ENCODE measurements around the gene PHLDB3. TPM values are rescaled to one million over a fixed set of nuclear protein-coding genes. Genes with fewer than 3 reads are reported as not detected.

Gene PHLDB3
- total RNA-seq, 1 donor from 2014 or later, result 3.4 TPM

DNA sequence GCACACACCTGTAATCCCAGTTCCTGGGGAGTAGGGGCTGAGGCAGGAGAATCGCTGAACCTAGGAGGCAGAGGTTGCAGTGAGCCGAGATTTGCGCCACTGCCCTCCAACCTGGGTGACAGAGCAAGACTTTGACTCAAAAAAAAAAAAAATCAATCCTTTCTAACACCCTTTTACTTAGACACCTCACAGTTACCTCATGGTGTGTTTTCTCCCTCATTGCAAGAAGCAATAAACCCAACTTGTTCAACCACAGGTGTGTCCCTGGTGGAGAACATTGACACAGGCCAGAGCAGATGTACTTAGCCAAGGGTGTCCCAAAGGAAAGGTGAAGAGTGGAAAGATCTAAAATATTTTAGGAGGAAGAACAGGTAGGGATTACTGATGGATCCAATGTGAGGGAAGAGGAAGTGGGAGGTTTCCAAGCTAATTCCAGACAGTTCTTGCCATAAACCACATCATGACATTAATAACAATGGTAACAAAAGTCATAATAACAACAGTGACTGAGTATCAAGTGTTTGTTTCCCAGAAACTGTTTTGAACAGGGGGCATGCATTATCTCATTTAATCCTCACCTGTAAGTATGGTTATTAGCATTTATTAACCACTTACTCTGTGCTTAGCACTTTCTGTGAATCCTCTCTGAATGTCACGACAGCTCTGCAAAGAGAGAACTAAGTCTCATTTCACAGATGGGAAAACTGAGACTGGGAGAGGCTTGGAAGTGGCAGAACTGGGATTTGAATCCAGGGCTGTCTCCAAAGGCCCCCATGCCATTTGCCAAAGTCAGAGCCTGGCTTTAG, 36.0 kb downstream of the PHLDB3 start:
- no peaks in the 10 kb centered on the region for H3K36me3 ChIP-seq
- no peak for TF ChIP-seq EZH2 (IDR thresholded peaks at IDR 0.05)
- TF ChIP-seq EZH2phosphoT487 (IDR thresholded peaks at IDR 0.05), result no peak
- TF ChIP-seq, protein P1, sequence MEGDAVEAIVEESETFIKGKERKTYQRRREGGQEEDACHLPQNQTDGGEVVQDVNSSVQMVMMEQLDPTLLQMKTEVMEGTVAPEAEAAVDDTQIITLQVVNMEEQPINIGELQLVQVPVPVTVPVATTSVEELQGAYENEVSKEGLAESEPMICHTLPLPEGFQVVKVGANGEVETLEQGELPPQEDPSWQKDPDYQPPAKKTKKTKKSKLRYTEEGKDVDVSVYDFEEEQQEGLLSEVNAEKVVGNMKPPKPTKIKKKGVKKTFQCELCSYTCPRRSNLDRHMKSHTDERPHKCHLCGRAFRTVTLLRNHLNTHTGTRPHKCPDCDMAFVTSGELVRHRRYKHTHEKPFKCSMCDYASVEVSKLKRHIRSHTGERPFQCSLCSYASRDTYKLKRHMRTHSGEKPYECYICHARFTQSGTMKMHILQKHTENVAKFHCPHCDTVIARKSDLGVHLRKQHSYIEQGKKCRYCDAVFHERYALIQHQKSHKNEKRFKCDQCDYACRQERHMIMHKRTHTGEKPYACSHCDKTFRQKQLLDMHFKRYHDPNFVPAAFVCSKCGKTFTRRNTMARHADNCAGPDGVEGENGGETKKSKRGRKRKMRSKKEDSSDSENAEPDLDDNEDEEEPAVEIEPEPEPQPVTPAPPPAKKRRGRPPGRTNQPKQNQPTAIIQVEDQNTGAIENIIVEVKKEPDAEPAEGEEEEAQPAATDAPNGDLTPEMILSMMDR (IDR thresholded peaks at IDR 0.05), result no peak
- peaks cover 13% of the 10 kb centered on the region for H3K4me1 Mint-ChIP-seq
- H3K4me3 Mint-ChIP-seq, result no peak overlapping the region
- H4K20me1 ChIP-seq (ENCODE audit: low read depth), result no peaks in the 10 kb centered on the region
- no peaks in the 10 kb centered on the region for H3K9me3 Mint-ChIP-seq
- peaks cover 24% of the 10 kb centered on the region for H3K27me3 Mint-ChIP-seq (ENCODE audit: insufficient read depth, low read depth)
- H3K36me3 Mint-ChIP-seq, result no peaks in the 10 kb centered on the region
- H3K4me2 ChIP-seq, result no peak overlapping the region
- H3K27ac Mint-ChIP-seq, result no peak overlapping the region
- no peaks in the 10 kb centered on the region for H3K79me2 ChIP-seq (ENCODE audit: low read depth)
- H3K4me1 ChIP-seq, result no peaks in the 10 kb centered on the region
- no peak overlapping the region for H3K4me3 ChIP-seq
- no peaks in the 10 kb centered on the region for H3K9me3 ChIP-seq (ENCODE audit: low read depth)
- H3K27me3 ChIP-seq, result peaks cover 36% of the 10 kb centered on the region
- no peak overlapping the region for H3K27ac ChIP-seq
- peaks cover 8% of the 10 kb centered on the region for H3F3A ChIP-seq (ENCODE audit: low read depth)
- DNase-seq (ENCODE audit: low spot score), result no peak
- no peak overlapping the region for H3K9ac ChIP-seq
- H2AFZ ChIP-seq (replicated peaks), result no peak overlapping the region

DNA sequence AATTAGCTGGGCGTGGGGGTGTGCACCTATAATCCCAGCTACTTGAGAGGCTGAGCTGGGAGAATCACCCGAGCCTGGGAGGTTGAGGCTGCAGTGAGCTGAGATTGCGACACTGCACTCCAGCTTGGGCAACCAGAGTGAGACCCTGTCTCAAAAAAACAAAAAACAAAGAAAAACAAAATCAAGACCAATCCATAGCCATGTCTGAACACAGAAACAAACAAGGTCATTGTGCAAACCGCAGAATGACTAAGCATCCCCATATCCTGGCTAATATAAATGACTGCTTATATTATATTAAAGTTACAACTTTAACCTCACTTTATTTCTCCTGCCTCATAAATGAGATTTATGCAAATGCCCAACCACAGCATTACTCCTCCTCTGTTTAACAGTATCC, 36.8 kb downstream of the PHLDB3 start:
- no peak for DNase-seq (ENCODE audit: low spot score)
- H3K27ac Mint-ChIP-seq, result no peak overlapping the region
- peaks cover 26% of the 10 kb centered on the region for H3K27me3 Mint-ChIP-seq (ENCODE audit: insufficient read depth, low read depth)
- Histone ChIP-seq H3K9ac (no peak overlapping the region), H3K36me3 (no peaks in the 10 kb centered on the region), H3F3A (ENCODE audit: low read depth) (peaks cover 12% of the 10 kb centered on the region), H4K20me1 (ENCODE audit: low read depth) (no peaks in the 10 kb centered on the region), H3K4me3 (no peak overlapping the region), H3K27me3 (peaks cover 40% of the 10 kb centered on the region), H3K4me2 (no peak overlapping the region), H3K79me2 (ENCODE audit: low read depth) (no peaks in the 10 kb centered on the region), H3K4me1 (no peaks in the 10 kb centered on the region), H3K27ac (no peak overlapping the region), H3K9me3 (ENCODE audit: low read depth) (no peaks in the 10 kb centered on the region), H2AFZ (replicated peaks) (no peak overlapping the region)
- H3K4me3 Mint-ChIP-seq, result no peak overlapping the region
- H3K9me3 Mint-ChIP-seq, result no peaks in the 10 kb centered on the region
- H3K36me3 Mint-ChIP-seq, result no peaks in the 10 kb centered on the region
- TF ChIP-seq, protein P1 (IDR thresholded peaks at IDR 0.05), result no peak
- no peak for TF ChIP-seq EZH2 (IDR thresholded peaks at IDR 0.05)
- TF ChIP-seq EZH2phosphoT487 (IDR thresholded peaks at IDR 0.05), result no peak
- peaks cover 13% of the 10 kb centered on the region for H3K4me1 Mint-ChIP-seq

- Mint-ChIP-seq H3K36me3 (no peaks in the 10 kb centered on the region), H3K9me3 (no peaks in the 10 kb centered on the region), H3K4me3 (no peak overlapping the region), H3K27me3 (ENCODE audit: insufficient read depth, low read depth) (peaks cover 26% of the 10 kb centered on the region), H3K4me1 (peaks cover 13% of the 10 kb centered on the region), H3K27ac (no peak overlapping the region)
- no peaks in the 10 kb centered on the region for H3K4me1 ChIP-seq
- H3K4me3 ChIP-seq, result no peak overlapping the region
- H3K27ac ChIP-seq, result no peak overlapping the region
- TF ChIP-seq EZH2phosphoT487 (IDR thresholded peaks at IDR 0.05) (no peak), EZH2 (IDR thresholded peaks at IDR 0.05) (no peak)
- TF ChIP-seq, protein P1 (IDR thresholded peaks at IDR 0.05), result no peak
- H3K4me2 ChIP-seq, result no peak overlapping the region
- H3K9ac ChIP-seq, result no peak overlapping the region
- peaks cover 45% of the 10 kb centered on the region for H3K27me3 ChIP-seq
- no peak overlapping the region for H2AFZ ChIP-seq (replicated peaks)
- no peak for DNase-seq (ENCODE audit: low spot score)
- no peaks in the 10 kb centered on the region for H4K20me1 ChIP-seq (ENCODE audit: low read depth)
- H3K36me3 ChIP-seq, result no peaks in the 10 kb centered on the region
- H3F3A ChIP-seq (ENCODE audit: low read depth), result peaks cover 13% of the 10 kb centered on the region
- no peaks in the 10 kb centered on the region for H3K79me2 ChIP-seq (ENCODE audit: low read depth)
- no peaks in the 10 kb centered on the region for H3K9me3 ChIP-seq (ENCODE audit: low read depth)
Observed at GRCh38 chr19:43467276-43467675, 37.3 kb downstream of the PHLDB3 start.

All from neural progenitor cell (in vitro differentiated cells).